Astrocyte of the hippocampus (primary cell): Measurements from ENCODE around the gene EXOC2.
"Not testable (repeated sequence)": the region's sequence is repeated elsewhere in the genome, so short reads cannot be mapped to it uniquely, and the experiment has no call there.

ENCODE experiments used
- DNase-seq: peaks from one replicate; pipeline ENCODE4 v3.0.0; 2011; ENCODE audit warnings: low read depth, low spot score

Gene EXOC2

DNA sequence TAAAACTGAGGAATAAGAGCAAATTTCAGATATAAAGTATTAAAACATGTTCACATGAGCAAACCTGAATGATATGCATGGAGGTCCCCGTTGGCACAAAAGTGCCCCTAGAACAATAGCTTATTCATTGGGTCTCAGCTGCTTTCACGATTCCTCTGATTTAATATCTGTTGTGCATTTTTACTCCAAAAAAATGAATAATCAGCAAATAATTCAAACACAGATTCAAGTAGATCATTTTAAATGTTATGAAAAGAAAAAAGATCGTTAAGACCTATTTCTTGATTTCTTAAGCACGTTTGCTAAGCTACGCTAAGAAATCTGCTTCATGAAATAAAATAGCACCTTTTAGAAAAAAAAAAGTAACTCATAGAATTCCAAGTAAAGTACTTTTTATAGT is 57.7 kb downstream of the EXOC2 start:
- no peak for DNase-seq

DNA sequence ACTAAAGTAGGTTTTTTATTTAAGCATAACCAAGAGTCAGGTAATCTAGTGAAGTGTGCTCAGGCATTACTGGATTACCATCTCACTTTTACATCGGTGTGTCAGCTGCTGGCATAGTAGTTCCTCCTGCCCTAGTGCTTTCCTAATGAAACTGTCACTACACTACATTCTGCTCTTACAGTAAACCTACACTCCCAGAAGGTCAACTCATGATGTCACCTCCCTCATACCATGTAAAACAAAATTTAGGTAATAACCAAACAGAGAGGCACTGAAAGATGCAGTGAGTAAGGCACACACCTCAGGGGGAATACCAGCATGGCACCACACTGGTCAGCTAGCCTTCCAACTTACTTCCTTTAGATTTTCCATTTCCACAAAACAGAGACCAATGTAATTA is 59.3 kb downstream of the EXOC2 start:
- DNase-seq = no peak

DNA sequence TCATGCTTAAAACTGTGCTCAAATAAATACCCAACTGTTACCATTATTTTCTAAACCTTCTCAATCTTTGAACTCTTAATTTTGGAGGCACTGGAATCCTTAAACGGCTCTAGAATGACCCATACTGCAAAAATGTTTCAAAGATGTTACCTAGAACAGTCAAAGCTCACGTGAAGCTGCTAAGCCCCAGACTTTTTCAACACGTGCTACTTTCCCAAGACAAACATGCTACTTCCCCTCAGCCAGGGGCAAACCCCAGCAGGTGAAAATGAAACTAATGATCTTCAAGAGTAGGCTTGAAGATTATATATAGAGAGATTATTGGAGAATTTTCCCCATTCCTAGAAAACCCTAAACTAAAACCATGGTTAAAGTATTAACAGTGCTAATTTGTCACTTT is 64.2 kb downstream of the EXOC2 start:
- no peak for DNase-seq

DNA sequence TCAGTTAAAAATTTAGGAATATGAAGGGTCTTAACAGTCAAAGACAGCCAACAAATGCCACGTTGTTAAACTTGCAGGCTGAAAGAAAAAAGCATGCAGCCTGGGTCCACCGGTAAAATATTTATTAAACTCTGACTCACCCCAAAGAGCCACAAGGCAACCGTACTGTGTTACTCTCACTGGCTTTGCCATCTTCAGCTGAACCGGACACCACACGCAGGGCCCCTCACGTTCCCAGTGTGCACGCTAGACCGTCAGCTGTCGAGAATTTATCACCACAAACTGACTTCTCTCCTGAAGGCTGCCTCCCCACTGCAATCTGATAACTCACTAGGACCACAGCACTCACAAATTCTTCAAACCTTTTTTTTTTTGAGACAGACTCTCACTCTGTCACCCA is 66.7 kb downstream of the EXOC2 start:
- DNase-seq = peak; percentile 36

DNA sequence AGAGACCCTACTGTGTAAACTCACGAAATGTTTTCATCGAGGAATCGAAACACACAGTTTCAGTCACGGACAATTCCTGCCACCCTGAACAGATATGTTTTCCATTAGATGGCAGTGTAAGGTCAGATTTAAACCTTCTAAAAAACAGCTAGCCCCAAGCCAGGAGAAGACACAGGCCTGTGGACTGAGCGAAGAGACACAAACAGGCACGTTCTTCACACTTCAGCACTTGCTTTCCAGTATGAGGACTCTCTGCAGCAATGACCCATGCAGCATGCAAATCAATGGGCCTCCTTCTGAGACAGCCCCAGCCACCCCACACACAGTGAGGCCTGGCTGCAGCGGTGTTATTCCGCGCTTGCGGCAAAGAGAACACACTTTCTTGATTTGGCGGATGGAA is 68.0 kb downstream of the EXOC2 start:
- peak; percentile 27 for DNase-seq

DNA sequence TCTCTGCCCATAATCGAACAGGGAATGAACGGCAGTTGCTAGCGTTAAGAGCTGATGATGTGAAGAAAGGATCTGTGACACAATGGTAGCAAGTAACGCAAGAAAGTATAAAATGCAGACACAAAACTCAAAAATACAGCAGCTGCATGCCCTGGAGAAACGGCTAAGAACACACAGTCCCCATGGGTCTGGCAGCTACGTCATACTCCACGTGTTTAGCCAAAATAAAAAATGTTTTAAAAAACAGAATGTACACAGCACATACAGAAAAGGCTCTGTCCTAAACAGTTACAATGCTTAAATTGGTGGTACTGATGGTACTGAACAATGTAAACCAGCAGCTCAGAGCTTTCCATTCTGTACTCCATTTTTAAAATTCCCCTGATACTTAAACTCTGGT is 70.5 kb downstream of the EXOC2 start:
- no peak for DNase-seq

DNA sequence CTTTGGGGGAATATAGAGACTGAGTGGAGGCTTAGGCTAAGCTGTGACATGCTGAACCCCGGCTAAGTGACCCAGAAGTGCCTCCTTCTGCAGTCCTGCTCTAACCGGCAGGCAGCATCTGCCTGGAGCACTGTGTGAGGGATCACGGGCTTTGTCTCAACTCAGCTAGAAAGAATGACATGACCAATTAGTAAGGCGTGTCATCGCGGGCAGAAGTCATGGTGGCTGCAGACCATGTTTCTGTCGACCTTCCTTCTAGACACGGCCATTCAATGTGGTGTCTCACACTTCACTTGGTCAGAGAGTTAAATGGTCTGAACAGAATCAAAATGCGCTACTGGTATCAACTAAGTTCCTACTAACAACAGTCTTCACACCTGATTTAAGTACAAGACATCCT is 71.0 kb downstream of the EXOC2 start:
- no peak for DNase-seq

DNA sequence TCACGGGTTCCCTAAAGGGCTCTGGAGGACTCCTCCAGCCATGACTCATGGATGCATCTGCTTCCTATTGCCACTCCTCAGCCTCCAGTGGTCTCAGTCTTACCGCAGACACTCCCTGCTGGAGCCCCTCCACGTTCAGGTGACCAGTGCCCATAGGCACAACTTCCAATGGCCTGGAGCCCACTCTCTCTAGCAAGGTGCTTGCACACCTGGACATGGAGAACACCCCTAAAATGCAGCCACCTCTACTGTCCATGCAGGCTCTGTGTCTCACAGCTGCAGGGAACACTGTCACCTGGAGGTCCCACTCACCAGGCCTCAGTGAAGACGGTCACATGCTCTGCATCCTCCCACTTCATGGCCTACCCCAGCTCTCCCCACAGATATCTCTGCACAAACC is 72.0 kb downstream of the EXOC2 start:
- no peak for DNase-seq

DNA sequence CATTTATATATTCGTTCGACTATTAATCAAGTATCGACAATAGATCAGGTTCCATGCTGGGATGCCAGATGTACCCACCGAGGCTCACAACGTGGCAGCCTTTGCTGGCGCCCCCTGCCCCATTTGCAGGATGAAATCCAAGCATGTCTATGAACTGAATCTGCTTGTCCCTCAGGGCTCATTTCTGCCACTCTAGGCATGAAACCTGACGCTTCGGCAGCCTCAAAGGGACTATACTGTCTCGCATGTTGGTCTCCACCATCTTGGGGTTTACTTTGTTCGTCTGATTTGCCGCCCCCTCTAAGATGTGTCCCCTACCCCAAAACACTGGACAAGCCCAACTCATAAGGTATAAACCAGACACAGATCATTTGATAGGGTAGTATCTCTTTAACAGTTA is 72.8 kb downstream of the EXOC2 start:
- DNase-seq = no peak

DNA sequence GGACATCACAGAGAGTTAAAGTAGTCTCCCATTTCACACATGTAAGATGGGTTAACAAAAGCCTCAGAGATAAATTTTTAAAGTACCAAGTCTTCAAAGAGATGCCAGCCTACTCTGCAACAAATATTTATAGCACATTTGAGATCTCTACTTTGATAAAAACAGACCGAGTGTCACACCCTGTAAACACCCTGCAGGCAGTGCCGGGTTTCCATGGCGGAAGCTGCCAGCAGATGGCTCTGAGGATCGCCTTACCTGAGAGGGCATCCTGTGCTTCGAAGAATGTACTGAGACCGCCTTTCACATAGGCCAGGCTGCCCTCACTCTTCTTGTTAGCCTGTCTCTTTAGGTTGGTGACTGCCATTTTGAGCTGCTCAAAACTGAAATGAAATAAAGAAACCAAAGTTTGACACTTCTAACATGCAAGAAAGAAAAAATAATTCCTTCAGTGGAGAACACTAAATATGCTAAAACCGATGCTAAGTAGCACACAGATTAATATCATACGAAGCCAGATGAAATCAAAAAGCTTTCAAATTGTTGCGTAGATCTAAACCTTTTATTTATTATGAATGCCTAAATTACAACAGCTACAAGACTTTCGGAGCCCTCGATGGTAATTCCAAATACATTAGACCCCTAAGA is 75.4 kb downstream of the EXOC2 start:
- DNase-seq = no peak

DNA sequence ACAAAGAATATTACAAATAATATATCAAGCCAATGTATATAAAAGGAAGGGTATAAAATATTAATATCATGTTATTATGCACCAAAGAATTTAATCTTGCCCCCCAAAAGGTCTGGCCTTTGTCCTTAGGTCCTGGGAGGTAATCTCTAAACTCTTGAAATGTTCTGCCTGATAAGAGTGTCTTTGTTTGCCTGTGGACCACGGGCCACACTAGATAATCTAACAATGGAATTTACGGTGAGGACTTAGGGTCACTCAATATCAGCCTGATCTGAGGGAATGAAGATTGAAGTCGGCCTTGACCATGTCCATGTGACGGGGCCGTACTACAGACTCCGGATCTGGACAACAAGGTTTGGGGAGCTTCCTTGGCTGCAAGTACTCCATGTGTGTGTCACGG is 79.0 kb downstream of the EXOC2 start:
- DNase-seq = no peak

DNA sequence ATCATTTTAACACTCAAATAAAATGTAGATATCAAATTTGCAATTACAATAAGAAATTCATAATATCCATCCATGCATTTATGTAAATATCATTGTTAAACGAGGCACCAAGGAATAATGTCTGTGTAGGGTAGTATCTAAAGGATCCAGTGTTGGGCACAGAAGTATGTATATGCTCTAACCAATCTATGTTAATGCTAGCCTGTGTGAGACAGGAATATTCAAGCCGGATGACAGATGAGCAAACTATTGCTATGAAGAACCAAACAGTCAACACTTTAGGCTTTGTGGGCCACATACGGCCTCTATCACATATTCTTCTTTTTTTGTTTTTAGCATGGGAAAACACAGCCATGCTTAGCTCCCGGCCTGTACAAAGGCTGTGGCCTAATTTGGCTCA is 81.0 kb downstream of the EXOC2 start:
- DNase-seq = no peak

DNA sequence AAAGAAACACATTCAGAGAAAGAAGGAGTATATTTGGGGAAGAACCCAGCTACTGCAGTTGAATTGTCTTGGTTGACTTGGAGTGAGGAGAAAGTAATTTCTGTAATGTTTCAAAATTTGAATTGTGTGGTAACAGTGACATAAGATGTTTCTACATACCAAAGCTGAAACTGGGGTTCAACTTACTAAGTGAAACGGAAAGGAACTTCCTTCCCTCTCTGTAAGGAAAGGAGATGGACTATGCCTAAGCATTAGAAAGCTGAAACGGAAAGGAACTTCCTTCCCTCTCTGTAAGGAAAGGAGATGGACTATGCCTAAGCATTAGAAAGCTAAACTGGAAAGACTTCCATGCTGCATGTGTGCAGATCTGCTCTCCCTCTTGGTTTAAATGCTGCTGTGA is 82.1 kb downstream of the EXOC2 start:
- DNase-seq = no peak

DNA sequence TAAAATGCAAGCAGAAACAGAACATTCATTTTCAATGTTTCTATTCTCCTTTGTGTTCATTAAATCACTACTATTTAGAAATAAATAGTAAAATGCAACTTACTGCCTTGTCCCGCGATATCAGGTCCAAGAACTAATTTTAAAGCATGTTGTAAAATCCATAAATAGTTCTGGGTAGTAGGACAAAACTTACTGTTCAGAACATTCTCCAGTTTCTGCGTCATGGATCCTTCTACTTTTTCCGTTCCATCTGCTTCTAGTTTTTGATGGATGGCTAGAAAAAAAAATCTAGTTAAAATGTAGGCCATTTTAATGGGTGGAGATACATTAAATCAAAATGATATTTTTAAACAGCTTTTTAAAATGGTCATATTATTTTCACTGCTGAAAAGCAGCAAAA is 83.0 kb downstream of the EXOC2 start:
- DNase-seq = no peak

DNA sequence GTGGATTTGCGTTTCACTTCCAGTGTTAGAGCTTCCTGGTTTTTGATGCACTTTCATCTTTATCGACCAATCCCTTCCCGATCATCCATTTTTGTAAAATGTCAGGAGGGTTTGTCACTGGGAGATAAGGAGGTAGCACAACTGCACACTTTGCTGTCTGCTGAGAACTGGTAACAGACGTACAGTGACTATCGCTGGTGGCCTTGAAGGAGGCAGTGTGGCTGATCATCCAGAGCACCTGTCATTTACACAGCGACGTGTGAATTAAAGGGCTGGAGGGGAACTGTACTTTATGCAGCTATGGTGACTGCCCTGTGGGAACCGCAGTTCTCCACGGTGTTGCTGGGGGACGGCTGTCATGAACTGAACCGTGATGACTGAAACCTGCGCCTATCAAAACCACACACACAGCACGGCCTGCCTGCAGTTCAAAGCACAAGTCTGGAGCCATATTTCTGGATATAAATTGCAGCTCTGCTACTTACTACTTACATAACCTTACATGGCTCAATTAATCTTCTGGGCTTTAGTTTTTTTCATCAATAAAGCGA is 86.0 kb downstream of the EXOC2 start:
- no peak for DNase-seq

DNA sequence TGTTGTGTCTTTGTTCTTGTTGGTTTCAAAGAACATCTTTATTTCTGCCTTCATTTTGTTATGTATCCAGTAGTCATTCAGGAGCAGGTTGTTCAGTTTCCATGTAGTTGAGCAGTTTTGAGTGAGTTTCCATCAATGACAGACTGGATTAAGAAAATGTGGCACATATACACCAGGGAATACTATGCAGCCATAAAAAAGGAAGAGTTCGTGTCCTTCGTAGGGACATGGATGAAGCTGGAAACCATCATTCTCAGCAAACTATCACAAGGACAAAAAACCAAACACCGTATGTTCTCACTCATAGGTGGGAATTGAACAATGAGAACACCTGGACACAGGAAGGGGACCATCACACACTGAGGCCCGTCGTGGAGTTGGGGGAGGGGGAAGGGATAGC is 87.0 kb downstream of the EXOC2 start:
- not testable (repeated sequence) for DNase-seq

DNA sequence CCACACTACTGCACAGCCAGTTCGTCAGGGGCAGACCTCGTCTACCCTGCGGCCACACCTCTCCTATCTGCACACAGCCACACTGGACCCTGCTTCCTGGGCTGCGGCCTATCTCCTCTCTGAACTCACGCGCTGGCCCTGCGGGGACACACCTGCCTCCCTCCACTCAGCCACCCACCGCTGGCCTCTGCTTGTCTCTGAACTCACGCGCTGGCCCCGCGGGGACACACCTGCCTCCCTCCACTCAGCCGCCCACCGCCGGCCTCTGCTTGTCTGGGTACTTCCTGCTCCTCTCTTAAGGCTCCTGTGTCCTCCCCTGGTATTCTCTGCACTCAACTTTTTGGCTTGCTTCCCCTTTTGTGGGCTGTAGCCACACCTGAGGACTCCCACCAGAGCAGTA is 88.4 kb downstream of the EXOC2 start:
- no peak for DNase-seq

DNA sequence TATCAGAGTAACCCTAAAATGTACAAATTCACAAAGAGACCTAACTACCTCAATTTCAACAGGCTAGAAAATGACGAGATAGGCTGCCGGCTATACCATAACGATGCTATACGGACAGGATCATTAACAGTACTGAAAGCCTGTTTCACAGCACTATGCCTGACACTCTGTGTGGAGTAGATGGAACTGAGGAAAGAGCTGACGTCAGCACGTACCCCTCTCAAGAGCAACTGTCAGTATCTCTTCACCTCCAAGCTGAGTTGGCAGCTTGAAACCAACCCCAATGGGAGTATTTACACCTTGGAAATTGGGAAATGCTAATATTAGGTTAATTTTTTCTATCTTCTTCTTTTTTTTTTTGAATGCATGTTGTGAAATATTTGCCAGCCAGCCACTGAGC is 89.7 kb downstream of the EXOC2 start:
- no peak for DNase-seq

DNA sequence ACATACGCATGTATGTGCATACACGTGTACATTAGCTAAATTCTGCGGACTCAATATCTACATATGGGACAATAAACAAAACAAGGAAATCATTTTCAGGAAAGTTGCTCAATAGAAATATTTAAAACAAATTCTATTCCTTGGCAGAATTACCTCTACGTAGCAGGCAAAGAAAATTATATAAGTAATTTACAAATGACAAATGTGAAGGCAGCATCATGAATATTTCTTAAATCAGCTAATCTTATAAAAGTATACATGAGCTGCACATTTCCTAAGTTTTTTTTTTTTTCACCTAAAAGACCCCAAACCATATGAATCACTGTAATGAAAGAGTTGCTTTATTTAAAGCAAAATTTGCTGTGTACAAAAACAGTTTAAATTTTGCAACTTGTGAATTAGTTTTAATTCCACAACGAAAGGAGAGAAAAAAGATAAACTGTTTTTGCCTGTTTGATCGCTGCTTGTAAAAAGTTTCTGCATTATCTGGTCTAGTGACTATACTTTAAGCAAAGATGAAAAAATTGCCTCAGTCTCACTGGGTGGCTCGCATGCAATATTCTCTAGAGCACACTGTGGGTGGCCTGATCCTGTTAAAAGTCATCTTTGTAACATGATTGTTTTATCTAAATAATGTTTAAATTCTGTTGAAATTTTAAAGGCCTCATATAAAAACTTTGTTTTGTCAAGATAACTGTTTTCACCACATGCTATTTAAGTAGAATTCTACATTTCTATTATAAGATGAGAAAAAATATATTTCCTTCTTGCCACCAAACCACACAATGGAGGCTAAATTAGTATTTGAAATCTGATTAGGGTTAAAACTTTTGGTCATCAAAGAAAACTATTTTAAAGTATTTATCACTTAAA is 93.1 kb downstream of the EXOC2 start:
- no peak for DNase-seq

DNA sequence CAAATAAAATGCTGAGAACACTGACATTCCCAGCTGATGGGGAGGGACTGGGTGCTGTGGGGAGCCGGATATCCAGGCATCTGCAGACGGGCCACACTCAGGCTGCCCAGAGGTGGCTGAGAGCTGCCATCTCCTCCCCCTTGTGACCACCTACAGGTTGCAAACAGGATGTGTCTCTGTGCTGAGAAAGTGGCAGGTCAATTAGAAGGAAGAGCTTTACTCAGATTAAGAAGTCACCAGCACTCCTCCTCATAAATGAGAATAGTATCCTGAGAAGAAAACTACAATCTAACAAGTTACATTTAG is 99.1 kb downstream of the EXOC2 start:
- DNase-seq = no peak

DNA sequence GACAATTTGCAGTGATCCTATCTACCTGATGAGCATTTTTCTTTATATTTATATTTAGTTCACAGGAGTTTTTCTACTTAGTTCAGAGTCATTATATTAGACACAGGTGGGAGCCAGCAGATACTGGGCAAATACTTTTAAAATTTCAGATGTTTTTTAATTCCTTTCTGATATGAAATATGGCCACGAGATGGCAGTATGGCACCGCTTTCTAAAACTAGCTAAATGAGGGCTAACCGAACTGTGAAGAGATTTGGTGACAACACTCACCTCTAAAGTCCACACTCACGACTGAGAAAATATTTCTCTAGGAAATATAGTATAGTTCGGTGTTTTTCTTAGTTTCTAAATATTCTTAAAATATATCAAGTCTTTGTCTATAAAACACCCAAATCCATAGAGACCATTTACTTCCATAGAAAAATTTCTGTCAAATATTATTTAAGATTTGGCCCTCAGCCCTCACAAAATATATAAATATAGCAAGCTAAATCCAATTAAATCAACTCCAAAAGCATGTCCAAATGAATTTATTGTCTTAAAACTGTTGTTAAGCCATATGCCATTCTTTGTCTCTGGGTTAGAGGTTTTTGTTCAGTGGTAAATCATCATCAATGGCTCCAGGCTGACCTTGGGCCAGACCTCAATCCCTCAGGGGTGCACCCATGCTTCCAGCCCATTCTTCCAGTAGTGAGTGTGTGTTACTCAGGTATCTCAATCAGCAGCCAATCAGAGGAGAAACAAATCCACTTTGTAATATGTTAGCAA is 99.6 kb downstream of the EXOC2 start:
- DNase-seq = peak; percentile 76

DNA sequence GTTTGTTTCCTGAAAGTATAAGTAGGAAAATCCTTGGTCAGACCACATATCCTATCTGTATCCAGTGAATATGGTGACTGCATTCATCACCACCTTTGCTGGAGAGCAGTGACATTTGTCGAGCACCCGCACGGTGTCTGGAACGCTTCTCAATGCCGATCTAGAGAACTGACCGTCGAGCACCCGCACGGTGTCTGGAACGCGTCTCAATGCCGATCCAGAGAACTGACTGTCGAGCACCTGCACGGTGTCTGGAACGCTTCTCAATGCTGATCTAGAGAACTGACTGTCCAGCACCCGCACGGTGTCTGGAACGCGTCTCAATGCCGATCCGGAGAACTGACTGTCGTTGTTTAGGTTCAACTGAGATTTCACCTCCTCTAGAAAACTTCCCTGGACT is 103.8 kb downstream of the EXOC2 start:
- no peak for DNase-seq

DNA sequence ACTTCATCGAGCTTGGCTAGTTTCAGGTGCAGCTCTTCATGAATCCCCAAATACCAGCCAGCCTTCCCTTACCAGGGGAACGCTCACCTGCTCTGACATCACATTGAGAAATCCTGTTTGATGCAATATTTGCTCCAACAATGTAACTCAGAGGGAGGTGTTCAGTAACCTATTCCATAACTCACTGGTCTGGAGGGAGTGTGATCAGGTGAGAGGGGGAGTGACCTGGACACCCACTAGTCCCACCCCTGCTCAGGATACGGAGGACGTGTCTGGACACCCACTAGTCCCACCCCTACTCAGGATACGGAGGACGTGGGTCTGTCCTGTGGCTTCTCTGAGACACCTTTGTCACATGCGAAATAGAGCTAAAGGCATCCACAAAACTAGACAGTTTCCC is 106.4 kb downstream of the EXOC2 start:
- no peak for DNase-seq
